NCI-H1694 (cell line): ENCODE results near the gene C2orf68.
A peak's percentile ranks its signal among the peaks of the same experiment; 100 is the strongest.
"Not testable (repeated sequence)": the region's sequence is repeated elsewhere in the genome, so short reads cannot be mapped to it uniquely, and the experiment has no call there.

Source experiments
- DNase-seq: peaks from one replicate; lab custom pipeline; 2025; lab: John Stamatoyannopoulos, UW

The C2orf68 gene, protein sequence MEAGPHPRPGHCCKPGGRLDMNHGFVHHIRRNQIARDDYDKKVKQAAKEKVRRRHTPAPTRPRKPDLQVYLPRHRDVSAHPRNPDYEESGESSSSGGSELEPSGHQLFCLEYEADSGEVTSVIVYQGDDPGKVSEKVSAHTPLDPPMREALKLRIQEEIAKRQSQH

DNA sequence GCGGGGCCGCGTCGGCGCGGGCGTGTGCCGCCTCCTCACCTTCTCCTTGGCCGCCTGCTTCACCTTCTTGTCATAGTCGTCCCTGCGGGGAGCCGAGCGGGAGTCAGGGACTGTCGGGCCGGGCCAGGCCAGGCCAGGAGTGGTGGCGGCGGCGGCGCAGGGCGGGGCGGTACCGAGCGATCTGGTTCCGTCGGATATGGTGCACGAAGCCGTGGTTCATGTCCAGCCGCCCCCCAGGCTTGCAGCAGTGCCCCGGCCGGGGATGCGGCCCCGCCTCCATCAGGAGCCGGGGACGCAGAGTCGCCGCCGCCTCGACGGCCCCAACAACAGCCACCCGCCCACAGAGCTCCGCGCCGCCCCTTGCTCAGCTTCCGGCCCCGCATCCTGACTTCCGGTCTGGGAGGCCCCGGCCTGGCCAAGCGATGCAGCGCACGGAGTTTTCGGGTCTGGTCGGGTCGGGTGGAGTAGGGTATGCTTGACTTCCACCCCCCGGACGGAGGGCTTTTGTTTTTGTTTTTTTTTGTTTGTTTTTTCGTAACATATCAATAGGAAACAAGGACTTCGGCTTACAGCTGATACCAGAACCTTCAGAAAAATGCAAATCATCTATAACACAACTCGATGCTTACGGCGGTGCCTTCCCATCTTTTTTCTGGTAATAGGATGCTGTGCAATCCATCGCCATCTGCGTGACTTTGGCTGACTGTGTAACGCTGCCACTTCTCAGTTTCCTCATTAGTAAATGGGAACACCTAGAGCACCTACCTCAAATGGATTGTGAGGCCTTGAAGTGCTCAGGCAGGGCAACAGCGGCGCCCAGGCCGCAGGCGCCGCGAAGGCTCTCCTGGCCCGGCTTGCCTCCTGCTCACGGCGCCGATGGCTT, at the start of gene C2orf68:
TSS of gene C2orf68 (minus strand) at position 362 of the 883 bp plus-strand sequence. CDS start at position 280, 82 bp downstream.
- peak; percentile 72 for DNase-seq

DNA sequence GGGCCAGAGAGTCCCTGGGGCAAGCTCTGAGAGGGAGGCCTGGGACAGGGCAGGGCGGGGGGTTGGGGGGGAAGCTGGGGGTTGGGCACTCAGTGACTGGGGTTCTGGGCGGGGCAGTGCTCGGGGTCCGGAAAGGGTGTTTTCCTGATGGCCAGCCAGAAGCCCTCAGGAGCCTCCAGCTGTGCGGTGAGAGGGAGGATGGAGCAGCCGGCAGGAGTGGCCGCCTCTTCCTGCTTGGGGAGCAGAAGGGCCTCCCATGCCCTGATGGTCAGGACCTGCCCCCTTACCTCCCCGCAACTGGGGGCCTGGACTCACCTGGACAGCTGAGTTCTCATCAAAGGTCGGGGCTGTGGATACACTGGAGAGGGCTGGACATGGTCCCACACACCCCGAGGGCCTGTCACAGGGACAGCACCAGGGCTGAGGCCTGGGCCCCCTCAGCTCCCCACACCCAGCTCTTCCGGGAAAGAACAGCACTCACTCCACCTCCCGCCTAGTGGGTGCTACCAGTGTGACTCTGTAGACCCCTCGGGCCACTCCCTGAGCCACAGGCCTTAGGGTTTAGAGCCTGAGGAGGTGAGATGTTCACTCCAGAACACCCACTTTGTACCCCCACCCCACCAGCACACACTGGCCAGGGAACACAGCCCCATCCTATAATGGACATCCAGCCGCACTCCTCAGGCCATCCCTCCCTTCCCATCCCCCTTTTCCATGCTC, 49.4 kb upstream of the C2orf68 start:
- DNase-seq: no peak

GRCh38 chr2:85660725-85661124, 48.9 kb upstream of the C2orf68 start:
- no peak for DNase-seq

- DNase-seq: not testable (repeated sequence)
Measured at GRCh38 chr2:85660301-85660700, 48.4 kb upstream of the C2orf68 start.

DNA sequence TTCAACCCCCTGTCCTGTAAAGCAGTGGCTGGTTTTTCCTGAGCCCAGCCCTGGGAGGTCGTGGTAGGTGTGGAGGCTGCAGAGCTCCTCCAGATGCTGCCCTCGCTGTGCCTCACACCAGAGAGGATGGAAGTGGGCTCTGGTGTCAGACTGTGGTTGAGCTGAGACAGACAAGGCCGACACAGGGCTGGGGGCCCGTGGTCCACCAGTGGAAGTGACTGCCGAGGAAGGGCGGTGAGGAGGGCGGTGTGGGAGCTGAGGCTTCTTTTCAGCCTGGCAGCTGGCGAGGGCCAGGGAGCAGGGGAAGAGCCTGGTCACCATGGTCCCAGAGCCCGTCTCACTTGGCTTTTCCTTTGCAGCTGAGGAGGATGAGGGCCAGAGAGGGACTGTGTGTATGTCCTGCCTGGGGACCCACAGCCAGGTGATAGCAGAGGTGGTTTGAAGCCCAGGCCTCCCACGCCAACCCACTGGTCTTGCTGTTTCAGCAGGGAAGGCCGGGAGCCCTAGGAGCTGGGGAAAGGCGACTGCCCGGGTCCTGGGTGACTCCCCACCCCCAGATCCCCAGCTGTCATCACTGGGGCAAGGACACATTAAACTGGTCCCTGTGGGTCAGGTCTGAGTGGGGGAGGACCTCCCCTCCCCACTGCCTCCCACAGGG, 47.6 kb upstream of the C2orf68 start:
- DNase-seq: no peak

- DNase-seq: not testable (repeated sequence)
Measured at GRCh38 chr2:85657399-85657798, 45.5 kb upstream of the C2orf68 start.

- DNase-seq: no peak
Measured at GRCh38 chr2:85656468-85656867, 44.6 kb upstream of the C2orf68 start.

GRCh38 chr2:85655961-85656417, 44.1 kb upstream of the C2orf68 start:
- DNase-seq: no peak

DNA sequence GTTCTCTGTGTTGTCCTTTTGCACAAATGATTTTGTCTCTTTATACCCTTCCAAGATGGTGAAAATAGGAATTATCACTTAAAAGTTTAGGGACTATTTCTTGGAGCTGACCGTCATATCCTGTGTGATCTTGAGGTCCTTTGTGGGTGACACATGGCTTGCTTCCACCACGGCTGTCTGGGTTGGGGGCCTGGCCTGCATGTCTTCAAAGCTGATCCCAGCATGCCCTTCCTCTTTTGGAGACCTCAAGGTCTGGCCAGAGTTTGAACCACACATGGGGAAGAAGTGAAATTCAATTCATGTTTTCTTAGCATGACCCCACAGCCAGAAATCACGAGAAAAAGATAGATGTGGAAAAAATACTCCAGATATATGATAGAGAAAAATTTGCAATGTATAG, 42.1 kb upstream of the C2orf68 start:
- DNase-seq: no peak

DNA sequence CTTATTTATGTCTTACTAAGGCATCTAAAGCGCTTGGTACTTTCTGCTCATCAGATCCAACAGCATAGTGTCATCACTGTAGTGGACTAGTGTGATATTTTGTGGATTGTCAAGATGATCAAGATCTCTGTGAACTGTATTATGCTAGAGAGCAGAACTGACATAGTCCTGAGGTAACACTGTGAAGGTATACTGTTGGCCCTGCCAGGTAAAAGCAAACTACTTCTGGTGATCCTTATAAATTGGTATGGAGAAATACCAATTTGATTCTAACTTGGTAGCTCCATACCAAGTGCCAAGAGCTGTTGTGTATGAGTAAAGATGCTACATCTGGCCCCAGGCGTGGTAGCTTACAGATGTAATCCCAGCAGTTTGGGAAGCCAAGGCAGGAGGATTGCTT, 40.2 kb upstream of the C2orf68 start:
- no peak for DNase-seq

DNA sequence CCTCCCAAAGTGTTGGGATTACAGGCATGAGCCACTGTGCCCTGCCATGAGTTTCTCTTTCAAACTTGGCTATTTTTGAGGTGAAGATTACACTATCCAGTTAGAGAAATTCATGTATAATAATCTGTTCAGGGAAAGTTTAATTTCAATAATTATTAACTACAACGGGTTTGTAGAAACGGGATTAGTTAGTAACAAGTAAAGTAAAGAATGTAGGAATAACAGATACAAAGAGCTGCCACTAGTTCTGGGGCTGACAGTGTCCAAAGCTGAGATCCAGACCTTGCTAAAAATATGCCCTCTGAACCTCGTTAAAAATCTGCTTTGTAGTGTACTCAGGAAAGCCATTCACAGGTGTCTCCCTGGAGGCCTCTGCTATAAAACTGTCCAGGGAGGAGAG, 39.2 kb upstream of the C2orf68 start:
- DNase-seq: no peak

DNA sequence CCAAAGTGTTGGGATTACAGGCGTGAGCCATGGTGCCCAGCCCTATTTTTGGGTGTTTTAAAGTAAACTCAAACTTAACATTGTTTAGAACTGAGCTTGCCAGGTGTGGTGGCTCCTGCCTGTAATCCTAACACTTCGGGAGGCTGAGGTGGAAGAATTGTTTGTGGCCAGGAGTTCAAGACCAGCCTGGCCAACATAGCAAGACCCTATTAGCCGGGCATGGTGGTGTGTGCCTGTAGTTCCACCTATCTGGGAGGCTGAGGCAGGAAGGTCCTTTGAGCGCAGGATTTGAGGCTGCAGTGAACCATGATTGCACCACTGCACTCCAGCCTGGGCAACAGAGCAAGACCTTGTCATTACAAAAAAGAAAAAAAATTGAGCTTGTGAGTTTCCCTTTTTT, 38.6 kb upstream of the C2orf68 start:
- DNase-seq: no peak

- no peak for DNase-seq
Measured at GRCh38 chr2:85649201-85650190, 37.6 kb upstream of the C2orf68 start.

DNA sequence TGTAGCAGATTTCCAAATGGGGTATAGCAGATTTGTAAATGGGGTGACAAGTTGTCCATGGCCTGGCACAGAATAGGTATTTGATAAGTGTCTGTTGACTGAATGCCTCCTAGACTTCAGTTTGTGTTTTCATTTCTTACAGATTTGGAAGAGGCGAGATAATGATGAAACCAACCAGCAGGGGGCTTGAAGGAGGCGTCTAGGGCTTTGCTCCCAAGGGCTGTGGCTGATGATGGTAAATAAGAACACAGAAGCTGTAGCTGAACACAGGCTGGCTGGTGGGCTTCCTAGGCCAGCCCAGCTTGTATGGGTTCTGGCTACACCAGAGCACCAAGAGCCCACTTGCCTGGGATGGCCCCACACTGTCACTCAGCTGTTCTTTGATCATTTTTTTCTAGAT, 36.8 kb upstream of the C2orf68 start:
- peak; percentile 30 for DNase-seq

DNA sequence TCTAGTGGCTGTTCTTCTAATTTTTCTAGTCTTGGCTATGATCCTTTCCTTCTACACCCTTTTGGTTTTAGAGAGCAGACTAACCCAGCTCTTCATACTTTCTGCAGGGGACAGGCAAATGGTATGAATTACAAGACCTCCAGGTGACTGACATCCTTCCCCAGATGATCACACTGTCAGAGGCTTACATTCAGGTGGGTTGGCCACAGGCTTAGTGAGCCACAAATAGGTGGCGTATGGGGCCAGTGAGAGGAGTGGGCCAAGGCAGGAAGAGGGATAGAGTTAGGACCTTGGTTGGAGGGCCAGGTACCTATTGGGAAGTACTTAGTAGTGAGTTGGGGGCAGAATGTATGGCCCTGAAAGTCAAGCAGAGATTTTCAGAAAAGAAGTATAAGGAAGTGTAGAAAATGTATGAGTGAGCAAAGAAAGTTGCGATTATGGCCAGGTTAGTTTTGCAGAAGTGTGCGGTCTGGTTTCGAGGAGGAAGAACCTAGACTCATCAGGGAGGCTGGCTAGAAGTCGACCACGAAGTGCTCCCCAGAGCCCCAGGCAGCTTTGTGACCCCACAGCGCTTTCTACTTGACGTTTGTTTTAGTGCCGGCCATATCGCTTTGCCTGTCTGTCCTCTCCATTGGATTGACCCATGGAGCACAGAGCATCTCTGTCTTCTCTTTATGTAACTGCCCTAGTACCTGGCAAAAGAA, 36.1 kb upstream of the C2orf68 start:
- DNase-seq: no peak

DNA sequence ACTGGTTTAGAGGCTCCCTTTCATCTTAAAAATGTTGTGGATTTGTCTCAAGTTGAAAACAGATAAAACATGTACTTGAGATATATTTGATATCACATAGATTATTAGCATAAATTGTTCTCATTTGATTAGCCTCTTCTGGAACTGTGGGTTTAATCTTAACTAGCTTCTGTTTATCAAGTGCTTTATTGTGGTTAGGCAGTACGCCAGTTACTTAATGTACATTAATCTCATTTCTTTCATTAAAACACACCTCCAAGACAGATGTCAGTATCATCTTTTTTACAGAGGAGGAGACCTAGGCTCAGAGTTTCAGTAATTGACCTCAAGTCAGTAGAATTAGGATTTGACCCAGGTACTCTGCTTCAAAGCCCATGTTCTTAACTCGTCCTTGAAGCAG, 34.3 kb upstream of the C2orf68 start:
- DNase-seq: no peak

DNA sequence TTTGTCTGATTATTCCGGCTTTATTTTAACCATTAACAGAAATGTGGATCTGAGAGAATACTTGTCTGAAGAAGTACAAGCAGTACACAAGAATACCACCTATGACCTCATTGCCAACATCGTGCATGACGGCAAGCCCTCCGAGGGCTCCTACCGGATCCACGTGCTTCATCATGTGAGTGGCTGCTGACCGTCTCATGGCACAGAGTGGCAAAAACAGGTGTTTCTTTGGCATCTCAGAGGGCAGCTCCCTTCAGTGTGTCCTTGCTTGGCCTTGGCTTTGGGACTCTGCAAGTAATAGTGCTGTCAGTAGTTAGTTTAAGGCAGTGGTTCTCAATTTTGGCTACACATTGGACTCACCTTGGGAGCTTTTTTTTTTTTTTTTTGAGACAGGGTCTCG, 33.0 kb upstream of the C2orf68 start:
- no peak for DNase-seq

- DNase-seq: no peak
Measured at GRCh38 chr2:85642725-85643124, 30.9 kb upstream of the C2orf68 start.

- no peak for DNase-seq
Measured at GRCh38 chr2:85635636-85636035, 23.8 kb upstream of the C2orf68 start.

DNA sequence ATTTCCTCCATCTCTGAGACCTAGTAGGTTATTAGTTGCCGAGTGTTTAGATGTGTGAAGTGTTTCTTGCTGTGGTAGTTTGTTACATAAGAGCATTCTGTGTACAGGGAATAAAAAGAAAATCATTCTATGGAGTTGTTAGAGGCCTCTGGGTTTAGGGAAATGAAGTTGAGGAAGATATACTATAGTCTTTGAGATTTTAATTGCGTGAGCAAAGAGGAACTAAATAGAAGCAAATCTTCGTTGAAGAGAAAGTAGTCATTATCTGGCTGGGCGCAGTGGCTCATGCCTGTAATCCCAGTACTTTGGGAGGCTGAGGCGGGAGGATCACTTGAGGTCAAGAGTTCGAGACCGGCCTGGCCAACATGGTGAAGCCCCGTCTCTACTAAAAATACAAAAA, 23.1 kb upstream of the C2orf68 start:
- no peak for DNase-seq
